HG03378 (cell line): ENCODE results near the gene PPIL6.

Experiments used
- ATAC-seq: cut with Tn5 transposase; IDR thresholded peaks from one replicate; pipeline ENCODE4 v1.9.1; 2021; ENCODE audit warnings: mild to moderate bottlenecking, moderate library complexity; ENCODE audit not compliant: unreplicated experiment

PPIL6 gene

GRCh38 chr6:109406196-109406595, 34.2 kb downstream of the PPIL6 start:
- ATAC-seq: no peak

GRCh38 chr6:109397020-109397419, 43.4 kb downstream of the PPIL6 start:
- ATAC-seq: no peak

DNA sequence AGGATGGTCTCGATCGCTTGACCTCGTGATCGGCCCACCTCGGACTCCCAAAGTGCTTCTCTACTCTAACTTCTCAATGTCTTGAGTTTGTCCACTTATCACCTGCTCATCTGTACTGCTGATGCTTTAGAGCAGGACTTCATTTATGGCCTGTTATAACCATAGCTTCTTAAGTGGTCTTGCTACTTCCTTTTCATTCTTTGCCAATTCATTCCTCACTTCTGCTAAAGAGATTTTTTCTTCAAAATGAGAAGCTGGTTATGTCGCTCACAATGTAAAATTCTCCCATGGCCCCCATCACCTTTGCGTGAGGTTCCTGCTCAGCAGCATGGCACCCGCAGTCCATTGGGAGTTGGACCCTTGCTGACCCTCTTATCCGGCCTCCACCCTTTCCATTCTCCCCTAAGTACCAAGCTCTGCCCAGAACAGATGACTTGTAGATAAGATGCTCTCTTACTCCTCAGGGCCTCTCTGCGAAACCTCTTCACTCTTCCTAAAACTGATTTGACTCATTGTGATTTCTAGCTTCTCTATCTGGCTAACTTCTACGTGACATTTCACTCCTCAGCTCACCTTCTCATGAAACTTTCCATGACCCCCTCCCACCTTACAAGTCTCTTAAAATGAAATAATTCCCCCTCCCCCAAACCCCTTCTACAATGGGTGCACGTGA, 44.2 kb downstream of the PPIL6 start:
- ATAC-seq: no peak

- no peak for ATAC-seq
Observed at GRCh38 chr6:109393886-109394281, 46.5 kb downstream of the PPIL6 start.

DNA sequence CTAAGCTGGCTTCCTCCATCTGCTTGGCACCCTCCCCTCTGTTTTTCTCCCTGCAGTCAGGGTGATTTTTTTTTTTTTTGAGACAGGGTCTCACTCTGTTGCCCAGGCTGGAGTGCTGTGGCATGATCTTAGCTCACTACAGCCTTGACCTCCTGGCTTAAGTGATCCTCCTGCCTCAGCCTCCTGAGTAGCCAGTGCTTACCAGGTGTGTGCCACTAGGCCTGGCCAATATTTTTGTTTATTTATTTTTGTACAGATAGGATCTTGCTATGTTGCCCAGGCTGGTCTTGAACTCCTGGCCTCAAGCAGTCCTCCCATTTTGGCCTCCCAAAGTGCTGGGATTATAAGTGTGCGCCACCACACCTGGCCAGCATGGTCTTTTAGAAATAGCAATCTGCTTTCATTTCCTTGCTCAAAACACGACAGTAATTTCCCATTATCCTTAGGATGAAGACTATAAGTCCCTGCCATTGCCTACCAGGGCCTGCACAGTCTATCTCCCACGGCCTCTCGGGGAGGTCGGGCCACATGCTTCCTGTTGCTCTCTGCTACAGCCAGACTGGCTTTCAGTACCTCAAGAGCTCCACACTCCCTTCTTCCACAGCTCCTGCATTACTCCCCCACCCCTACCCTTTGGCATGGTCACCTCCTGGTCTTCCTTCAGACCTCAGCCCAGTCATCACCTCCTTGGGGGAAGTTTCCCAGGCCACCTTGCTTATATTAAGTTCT, 47.1 kb downstream of the PPIL6 start:
- ATAC-seq: no peak

DNA sequence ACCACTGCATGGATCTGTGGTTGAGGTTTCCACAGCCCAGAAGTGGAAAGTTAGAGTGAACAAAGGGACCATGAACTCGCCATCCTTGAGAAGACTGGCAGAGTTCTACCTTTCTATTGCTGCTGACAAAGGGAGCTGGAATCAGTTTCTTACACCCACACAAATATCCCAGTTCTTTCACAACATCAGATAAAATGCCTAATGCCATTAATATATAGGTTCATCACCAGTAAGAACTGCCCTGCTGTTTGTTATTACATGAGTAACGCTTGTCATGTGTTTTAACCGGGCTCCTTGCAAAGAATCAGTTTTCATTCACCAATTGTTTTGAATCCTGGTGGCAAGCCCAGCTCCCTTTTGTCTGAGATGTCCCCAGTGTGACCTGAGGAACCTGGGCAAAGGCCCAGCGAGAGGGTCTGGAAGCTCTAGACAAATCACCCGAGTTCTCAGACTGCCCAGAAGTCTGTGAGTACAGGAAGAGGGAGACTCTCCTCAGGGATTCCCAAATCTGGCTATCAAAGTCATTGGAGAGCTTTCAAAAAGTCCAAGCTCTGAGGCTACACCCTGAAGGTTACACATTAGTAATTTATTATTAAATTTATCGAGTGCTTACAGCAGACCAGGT, 50.7 kb downstream of the PPIL6 start:
- ATAC-seq: no peak

DNA sequence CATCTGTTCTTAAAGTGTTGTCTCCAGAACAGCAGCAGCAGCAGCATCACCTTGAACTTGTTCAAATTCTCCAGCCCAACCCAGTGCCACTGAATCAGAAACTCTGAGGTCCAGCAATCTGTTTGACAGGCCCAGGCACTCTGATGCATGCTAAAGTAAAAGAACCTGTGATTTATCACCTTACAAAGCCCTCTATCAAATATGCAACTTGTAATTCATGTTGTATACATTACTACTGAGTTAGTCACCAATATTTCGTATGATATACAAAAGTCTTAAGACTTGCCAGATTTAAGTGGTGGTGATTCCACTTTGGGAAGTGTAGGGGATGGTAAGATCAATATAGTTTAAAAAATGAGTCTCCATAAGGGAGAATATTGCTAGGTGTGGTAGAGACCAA, 52.2 kb downstream of the PPIL6 start:
- no peak for ATAC-seq

GRCh38 chr6:109383438-109383940, 56.9 kb downstream of the PPIL6 start:
- ATAC-seq: no peak

DNA sequence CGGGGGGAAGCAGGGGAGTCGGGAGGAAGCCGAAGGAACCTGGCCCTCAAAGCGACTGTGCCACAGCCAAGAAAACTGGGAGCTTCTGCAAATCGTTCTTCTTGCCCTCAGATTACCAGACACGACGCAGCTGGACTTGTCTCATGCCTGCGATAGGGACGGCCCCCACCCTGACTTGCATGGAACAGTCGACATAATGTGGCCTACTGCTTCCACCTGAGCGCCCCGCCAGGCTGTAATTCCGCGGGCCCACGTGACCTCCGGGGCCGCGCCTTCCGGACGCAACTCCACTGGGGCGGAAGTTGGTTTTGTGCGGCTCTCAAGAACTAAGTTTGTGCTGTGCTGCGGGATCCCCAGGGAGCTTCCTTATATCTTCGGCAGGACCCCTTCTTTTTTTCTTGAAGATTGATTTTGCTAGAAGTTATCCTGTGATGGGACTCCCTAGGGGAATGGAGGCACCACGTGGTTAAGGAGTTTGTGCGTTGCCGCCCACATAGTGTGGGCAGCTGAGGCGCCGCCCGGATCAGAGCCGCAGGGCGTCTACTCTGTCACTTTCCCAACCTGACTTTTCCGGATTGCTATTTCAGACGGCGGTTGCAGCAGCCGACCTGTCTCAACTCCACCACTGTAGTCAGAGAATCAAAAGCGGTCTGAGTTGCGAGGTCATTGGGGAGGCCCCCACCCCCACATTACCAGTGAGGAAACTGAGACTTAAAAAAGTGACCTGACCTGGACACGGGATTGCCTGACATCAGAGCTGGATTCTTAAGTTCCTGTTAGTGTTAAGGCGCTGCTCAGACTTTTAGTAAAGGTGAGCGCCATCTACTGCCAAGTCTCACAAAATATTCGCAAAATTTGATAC, 57.6 kb downstream of the PPIL6 start:
- peak; percentile 64 for ATAC-seq

GRCh38 chr6:109381747-109382575, 58.5 kb downstream of the PPIL6 start, which contains the start of gene CD164:
Gene CD164, minus strand, starts transcription at chr6:109382467. Its CDS starts 89 bp downstream, at chr6:109382378.
- peak; percentile 40 for ATAC-seq

DNA sequence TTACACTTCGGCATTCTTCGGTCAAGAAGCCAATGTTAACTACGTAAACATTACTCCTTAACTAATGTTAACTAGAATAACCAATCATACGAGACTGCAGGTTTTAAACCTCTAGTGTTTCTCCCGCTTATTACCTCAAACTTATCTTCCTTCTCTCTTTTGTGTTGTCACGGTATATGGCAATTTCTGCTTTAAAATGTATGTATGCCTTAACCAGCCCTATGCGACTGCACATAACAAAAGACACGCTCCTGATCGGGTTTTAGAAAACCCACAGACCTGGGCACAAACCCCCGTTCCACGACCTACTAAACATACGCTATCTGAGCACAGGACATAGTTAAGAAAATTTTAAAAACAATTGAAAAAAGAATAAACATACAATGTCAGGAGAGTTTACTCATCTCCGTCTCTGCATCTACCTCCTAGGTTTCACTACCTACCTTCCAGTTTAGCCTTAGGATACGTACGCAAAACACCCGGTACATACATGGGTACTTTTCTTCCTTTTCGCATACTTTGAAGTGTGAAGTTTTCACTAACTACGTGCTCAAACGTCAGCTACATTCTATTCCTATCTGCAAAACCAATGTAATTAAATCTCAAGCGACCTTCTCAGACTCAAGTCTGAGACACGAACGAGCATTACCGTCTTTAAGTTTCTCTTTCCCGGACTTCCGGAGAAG, 59.2 kb downstream of the PPIL6 start:
- no peak for ATAC-seq

GRCh38 chr6:109379711-109380110, 60.7 kb downstream of the PPIL6 start:
- no peak for ATAC-seq

- ATAC-seq: no peak
Observed at GRCh38 chr6:109377717-109378116, 62.7 kb downstream of the PPIL6 start.

DNA sequence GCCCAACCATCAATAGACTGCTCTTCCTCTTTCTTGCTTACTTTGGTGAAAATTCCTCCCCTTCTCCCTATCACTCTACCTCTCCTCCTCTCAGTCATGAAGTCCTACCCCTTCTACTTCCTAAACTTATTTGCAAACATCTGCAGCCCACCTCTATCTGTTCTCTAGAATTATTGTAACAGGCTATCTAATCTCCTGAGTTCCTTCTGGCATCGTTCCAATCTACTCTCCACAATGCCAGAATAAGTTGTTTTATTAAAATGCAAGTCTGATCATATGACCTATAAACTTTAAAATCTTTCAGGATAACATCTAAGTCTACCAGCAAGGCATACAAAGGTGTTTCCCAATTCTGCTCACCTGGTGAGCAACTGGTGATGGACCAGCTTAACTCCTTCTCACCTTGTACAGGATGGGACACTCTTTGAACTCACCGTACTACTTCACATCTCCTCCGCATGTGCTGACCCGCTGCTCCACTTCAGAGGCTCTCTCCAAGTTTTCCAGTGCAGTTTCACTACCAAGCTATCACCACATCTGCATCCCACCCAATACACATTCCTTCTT, 66.0 kb downstream of the PPIL6 start:
- no peak for ATAC-seq

DNA sequence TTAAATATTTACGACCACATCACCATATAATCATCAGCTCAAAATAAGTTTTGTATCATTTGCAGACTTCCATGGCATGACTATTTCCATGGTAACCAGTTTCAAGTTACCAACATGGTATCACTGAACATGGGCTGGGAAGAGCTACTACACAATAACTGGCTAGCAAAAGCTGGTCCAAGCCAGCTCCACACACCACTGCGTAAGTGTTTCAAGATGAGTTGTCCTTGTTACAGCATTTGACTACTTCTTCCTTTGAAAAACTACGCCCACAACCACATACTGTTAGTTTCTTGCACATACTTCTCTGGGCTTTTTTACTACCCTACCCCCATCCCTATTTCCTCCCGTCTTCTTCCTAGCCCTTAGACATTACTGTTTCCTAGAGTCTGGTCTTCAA, 66.7 kb downstream of the PPIL6 start:
- ATAC-seq: peak; percentile 90

GRCh38 chr6:109373331-109373730, 67.1 kb downstream of the PPIL6 start:
- ATAC-seq: no peak

DNA sequence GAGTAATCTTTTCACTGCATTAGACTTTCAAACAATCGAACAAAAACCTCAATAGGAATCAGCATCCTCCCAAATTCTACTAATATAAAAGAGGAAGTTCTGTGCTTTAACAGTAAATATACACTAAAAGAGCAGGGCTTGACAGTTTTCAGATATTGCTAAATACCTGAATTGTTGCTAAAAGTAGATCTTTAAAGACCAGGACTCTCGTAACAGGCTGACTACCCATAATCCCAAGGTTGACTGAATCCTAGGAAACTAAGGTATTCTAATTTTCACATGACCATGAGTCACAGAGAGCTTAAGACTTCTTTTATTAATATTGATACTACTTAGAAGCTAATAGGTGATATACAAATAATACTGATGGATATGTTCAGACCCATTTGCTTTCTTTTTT, 68.3 kb downstream of the PPIL6 start:
- ATAC-seq: no peak

DNA sequence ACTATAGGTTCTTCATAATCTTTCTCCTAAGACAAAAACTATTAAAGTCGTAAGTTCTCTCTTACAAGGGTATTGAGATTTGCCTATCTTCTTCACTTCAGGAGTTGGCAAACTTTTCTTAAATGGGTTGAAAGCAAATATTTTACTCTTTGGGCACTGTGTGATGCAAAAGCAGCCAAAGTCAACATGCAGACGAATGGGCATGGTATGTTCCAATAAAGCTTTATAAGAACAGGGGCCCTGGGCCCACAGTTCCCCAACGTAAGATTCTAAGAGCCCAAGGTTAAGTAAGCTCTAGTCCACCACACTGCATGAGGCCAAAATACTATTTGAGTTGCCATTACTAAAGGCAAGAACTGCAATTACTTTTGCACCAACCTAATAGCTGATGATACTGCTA, 69.6 kb downstream of the PPIL6 start:
- ATAC-seq: no peak

DNA sequence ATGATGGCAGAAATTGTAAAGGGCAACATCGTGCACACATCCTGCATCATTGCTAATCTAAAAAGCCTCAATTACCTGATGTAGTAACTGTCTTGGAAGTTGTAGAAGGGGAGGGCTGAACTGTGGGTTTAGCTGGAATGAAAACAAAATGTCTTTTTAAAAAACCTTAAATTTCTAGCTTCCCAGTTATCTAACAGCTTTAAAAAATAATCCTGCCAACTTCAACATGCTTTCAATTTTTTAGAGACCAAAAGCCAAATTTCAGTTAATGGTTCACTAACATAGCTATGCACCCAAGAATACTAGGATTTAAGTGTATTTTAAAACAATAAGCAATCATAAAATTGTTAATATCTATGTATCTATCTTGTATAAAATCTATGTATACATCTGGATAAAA, 70.1 kb downstream of the PPIL6 start:
- ATAC-seq: no peak
